HG02970 (cell line): ENCODE data around the gene PLA2G7.
"Not testable (repeated sequence)": the region's sequence is repeated elsewhere in the genome, so short reads cannot be mapped to it uniquely, and the experiment has no call there.

Experiments
- ATAC-seq: cut with Tn5 transposase; IDR thresholded peaks from one replicate; pipeline ENCODE4 v1.9.1; 2021; ENCODE audit warnings: mild to moderate bottlenecking, moderate library complexity, moderate number of reproducible peaks; ENCODE audit not compliant: unreplicated experiment, low FRiP score

The PLA2G7 gene

DNA sequence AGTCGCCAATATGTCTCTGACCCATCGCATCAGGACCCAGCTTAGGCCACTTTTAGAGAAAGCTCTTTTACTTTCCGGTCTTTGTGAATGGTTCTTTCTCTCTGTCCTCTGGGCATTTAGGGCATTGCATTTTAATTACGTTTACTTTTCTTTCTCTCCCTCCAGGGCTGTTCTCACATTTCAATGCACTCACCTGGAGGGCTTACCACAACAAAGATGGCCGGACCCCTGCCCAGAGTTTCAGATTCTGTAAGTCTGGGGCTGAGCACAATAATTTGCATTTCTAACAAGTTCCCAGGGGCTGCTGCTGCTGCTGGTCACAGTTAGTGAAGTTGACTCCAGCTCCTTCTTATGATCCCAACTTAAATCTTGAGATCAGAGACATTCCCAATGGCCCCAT, 14.6 kb upstream of the PLA2G7 start:
- ATAC-seq, result no peak

- no peak for ATAC-seq
Measured at GRCh38 chr6:46748940-46749503, 13.8 kb upstream of the PLA2G7 start.

GRCh38 chr6:46746696-46747095, 11.5 kb upstream of the PLA2G7 start, which contains the start of gene ANKRD66:
Gene ANKRD66 (plus strand): TSS chr6:46746933. CDS start chr6:46751949, 5,016 bp downstream.
- ATAC-seq, result no peak

DNA sequence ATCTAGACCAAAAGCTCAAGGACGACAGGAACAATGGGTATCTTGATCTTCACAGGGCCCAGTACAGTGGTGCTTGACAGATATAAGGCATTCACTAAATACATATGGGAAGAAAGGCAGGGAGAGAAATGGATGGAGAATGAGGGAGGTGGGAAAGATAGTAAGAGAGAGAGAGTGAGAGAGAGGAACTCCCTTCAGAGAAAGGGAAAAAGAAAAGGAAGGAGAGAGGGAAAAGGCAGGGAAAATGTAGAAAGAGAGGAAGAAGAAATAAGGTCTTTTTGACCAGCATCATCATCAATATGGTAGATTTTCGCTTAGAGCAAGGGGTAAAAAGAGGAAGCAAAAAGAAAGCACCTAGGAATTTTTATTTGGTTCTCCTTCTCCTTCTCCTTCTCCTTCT, 10.8 kb upstream of the PLA2G7 start:
- no peak for ATAC-seq

- ATAC-seq, result not testable (repeated sequence)
Measured at GRCh38 chr6:46744159-46744725, 9.1 kb upstream of the PLA2G7 start.

- no peak for ATAC-seq
Measured at GRCh38 chr6:46743425-46744158, 8.4 kb upstream of the PLA2G7 start.

DNA sequence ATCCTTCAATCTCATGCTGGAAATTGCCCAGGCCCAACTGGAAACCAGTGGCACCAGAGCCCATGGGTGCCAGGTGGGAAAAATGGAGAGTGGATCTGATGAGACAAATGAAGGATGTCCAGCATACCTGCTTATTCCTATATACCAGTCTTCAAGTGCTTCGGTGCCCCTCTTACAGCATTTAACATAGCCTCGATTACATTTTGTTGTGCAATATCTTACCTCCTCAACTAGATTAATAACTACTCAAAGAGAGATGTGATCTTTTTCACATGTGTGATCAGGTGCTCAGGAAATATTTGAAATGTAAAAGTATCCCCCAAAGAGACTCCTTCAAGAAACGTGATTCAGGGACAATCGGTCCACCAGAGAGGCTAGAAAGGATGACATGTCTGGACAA, 6.7 kb upstream of the PLA2G7 start:
- no peak for ATAC-seq

DNA sequence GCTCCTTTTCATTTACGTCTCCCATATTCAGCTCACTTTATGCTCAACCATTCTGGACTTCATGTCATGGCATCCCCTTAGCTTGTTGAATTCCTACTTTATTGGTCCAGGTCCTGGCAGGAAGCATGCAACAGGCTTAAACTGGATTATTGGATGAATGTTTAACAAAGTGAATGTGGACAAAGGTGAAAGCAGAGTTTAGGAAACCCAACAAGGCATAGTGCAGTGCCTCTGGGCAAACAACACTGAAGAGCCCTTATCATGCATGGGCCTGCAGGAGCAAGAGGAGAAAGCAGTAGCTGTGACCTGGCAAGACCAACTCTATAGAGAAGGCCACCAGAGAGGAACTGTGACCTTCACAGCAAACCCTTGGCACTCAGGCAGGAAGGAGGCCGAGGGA, 6.3 kb upstream of the PLA2G7 start:
- no peak for ATAC-seq

GRCh38 chr6:46736906-46737305, 1.7 kb upstream of the PLA2G7 start:
- ATAC-seq, result no peak

DNA sequence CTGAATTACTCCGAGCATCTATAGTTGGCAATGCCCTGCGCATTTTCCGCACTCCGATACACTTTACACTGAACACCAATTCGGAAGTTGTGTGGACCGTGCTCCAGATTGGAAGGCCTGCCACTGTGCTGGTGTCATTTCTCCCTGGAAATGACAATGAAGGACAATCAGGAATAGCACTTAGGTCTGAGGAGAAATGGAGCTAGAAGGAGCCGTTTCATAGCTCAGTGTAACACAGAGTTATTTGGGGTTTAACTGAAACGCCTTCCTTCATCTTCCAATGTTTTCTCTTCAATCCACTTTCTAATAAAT, 501 bp upstream of the PLA2G7 start:
- ATAC-seq, result no peak

DNA sequence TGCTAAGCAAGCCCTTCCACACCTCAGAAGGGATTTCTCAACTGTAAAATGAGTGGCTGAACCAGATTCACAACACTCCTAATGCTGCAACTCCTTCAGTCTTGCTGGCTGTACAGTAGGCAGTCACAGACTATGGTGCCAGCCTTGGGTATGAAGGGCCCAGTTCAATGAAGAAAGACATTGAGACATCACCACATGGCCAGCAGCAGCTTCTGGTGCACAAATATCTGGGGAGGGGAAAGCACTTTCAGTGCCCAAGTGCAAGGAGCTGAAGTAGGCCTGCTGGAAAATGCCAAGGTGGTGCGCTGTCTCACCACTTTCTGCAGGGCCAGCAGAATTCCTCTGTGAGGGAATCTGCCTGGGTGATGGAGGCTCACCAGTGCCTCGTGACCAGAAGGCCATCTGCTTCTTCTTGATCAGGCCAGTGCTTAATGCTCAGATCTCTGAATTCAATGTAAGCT, 1.8 kb downstream of the PLA2G7 start:
- no peak for ATAC-seq

DNA sequence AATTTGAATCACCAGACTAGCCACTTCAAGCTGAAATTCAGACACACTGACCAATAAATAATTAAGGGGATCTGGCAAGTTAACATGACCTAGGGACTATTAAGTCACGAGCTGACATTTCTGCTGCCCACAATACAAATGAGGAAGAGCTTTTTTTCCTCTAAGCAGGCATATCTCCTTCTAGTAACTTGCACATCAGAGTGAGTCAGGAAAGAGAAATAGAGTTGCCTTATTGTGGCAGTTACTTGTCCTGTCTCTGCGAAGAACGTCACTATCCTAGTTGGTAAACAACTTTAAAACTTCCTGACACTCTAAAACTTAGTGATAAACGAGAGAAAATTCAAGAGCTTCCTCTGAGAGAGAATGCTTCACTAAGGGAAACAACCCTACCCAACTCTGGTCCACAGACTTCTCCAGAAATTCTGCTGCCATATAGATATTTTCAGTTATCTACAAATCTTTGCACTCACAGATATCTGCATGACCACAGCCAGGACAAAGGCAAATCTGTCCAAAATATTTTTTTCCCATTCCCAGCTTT, 4.2 kb downstream of the PLA2G7 start:
- no peak for ATAC-seq

GRCh38 chr6:46729787-46730326, 5.3 kb downstream of the PLA2G7 start:
- no peak for ATAC-seq

- no peak for ATAC-seq
Measured at GRCh38 chr6:46720401-46720800, 14.8 kb downstream of the PLA2G7 start.

- ATAC-seq, result no peak
Measured at GRCh38 chr6:46719099-46719498, 16.1 kb downstream of the PLA2G7 start.

DNA sequence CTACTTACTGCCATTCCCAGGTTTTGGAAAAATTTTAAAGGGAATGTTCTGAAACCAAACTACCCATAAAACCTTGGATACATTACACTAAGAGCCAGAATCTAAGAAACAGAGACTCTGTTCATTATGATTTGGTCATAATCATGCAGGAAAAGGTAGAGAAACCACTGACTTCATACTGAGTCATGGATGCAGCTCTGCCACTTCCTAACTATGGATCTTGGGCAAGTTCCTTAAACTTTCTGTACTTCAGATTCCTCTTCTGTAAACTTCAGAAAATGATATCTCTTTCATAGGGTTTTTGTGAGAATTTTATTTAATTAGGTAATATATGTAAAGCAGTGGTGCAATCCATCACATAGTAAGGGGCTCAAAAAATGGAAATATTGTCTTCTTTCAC, 20.0 kb downstream of the PLA2G7 start:
- no peak for ATAC-seq

GRCh38 chr6:46711491-46711890, 23.7 kb downstream of the PLA2G7 start:
- ATAC-seq, result no peak

DNA sequence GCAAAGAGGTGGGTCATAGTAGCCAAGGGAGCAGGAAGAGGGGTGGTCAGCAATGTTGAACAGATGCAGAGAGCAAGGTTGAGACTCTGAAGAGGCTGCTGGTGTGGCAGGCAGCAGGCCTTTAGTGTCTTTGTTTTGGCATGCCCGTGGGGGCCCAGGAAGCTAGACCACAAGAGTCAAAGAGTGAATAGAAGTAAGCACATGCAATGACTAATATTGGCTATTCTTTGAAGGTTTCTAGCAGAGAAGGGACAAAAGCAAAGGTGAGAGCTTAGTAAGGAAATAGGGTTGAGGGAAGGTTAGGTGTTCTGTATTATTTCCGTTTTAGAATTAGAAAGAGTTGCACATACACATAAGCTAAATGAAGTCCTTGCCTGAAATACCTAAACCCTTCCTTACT, 28.7 kb downstream of the PLA2G7 start:
- no peak for ATAC-seq

- ATAC-seq, result no peak
Measured at GRCh38 chr6:46704562-46704961, 30.6 kb downstream of the PLA2G7 start.

- no peak for ATAC-seq
Measured at GRCh38 chr6:46699970-46700369, 35.2 kb downstream of the PLA2G7 start.

- no peak for ATAC-seq
Measured at GRCh38 chr6:46690911-46691451, 44.2 kb downstream of the PLA2G7 start.
